ENCODE data around the gene RHOT2. TPM values are rescaled to one million over a fixed set of nuclear protein-coding genes. Genes with fewer than 3 reads are reported as not detected.

The RHOT2 gene
- total and polyA plus RNA-seq, 9 of the 15 experiments (the other 6 are each of a cell fraction or from before 2014, with no cell fraction given): 5.0 to 373 (median 112) TPM

DNA sequence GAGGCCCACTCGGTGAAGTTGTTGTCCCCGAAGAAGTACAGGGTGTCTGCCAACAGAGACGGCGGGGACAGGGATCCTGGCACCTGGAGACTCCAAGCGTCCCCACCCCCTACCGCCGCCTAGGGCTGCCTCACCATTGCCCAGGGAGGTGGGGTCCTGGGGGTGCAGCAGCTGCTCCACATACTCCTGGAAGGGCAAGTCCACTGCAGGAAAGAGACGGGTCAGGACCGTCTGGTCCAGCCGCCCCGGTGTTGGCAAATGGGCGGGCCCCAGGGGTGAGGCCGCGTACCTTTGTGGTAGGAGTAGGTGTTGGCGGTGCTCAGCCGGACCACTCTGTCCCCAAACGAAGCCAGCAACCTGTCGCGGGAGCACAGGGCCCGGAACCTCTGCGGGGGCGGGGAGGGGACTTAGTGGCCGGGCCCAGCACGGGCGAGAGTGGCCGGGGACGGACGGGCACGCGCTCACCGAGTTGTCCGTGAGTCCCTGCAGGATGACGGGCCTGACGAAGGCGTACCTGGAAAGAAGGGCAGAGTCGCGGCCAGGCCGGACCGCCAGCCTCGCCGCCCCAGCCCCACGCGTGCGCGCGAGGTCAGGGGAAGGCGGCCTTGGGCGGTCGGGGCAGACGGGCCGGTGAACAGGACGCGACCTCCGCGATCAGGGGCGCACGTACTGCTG, 15.6 kb downstream of the RHOT2 start (continued):
- TF ChIP-seq, protein P1, sequence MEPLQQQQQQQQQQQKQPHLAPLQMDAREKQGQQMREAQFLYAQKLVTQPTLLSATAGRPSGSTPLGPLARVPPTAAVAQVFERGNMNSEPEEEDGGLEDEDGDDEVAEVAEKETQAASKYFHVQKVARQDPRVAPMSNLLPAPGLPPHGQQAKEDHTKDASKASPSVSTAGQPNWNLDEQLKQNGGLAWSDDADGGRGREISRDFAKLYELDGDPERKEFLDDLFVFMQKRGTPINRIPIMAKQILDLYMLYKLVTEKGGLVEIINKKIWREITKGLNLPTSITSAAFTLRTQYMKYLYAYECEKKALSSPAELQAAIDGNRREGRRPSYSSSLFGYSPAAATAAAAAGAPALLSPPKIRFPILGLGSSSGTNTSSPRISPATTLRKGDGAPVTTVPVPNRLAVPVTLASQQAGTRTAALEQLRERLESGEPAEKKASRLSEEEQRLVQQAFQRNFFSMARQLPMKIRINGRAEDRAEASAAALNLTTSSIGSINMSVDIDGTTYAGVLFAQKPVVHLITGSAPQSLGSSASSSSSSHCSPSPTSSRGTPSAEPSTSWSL (CRISPR knock-in tag; IDR thresholded peaks at IDR 0.05; ENCODE audit: borderline replicate concordance): no peak
- no peak for TF ChIP-seq NFATC3 (IDR thresholded peaks at IDR 0.05)
- 0 out of 2 replicates have a peak, but pooled peaks have one; percentile 18 for TF ChIP-seq HOXB6 (CRISPR knock-in tag; IDR thresholded peaks at IDR 0.05; ENCODE audit: borderline replicate concordance)
- TF ChIP-seq, protein P2, sequence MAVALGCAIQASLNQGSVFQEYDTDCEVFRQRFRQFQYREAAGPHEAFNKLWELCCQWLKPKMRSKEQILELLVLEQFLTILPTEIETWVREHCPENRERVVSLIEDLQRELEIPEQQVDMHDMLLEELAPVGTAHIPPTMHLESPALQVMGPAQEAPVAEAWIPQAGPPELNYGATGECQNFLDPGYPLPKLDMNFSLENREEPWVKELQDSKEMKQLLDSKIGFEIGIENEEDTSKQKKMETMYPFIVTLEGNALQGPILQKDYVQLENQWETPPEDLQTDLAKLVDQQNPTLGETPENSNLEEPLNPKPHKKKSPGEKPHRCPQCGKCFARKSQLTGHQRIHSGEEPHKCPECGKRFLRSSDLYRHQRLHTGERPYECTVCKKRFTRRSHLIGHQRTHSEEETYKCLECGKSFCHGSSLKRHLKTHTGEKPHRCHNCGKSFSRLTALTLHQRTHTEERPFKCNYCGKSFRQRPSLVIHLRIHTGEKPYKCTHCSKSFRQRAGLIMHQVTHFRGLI (CRISPR knock-in tag; IDR thresholded peaks at IDR 0.05): no peak
- TF ChIP-seq ZNF263 (CRISPR knock-in tag; IDR thresholded peaks at IDR 0.05; ENCODE audit: borderline replicate concordance): no peak
- no peak for TF ChIP-seq THRAP3 (IDR thresholded peaks at IDR 0.05; ENCODE audit: borderline replicate concordance)
- peak; percentile 19; the same call in 1 of the 2 replicates for TF ChIP-seq ZNF57 (CRISPR knock-in tag; IDR thresholded peaks at IDR 0.05)
- no peak for TF ChIP-seq DIDO1 (tag; IDR thresholded peaks at IDR 0.05; ENCODE audit: low read depth)
- TF ChIP-seq MXI1 (IDR thresholded peaks at IDR 0.05; ENCODE audit: low read depth, low read length): no peak
- no peak for TF ChIP-seq PHF8 (IDR thresholded peaks at IDR 0.05; ENCODE audit: borderline replicate concordance, low read length)
- no peak for TF ChIP-seq IFI16 (CRISPR knock-in tag; IDR thresholded peaks at IDR 0.05)
- no peak for TF ChIP-seq ILF3 (IDR thresholded peaks at IDR 0.05; ENCODE audit: borderline replicate concordance)
- TF ChIP-seq, protein P3, sequence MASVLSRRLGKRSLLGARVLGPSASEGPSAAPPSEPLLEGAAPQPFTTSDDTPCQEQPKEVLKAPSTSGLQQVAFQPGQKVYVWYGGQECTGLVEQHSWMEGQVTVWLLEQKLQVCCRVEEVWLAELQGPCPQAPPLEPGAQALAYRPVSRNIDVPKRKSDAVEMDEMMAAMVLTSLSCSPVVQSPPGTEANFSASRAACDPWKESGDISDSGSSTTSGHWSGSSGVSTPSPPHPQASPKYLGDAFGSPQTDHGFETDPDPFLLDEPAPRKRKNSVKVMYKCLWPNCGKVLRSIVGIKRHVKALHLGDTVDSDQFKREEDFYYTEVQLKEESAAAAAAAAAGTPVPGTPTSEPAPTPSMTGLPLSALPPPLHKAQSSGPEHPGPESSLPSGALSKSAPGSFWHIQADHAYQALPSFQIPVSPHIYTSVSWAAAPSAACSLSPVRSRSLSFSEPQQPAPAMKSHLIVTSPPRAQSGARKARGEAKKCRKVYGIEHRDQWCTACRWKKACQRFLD (CRISPR knock-in tag; IDR thresholded peaks at IDR 0.05): no peak
- no peak for TF ChIP-seq ETV6 (IDR thresholded peaks at IDR 0.05; ENCODE audit: borderline replicate concordance in 1 of 2, low read depth in 2 of 2, low read length in 1 of 2)
- TF ChIP-seq ETV6 (CRISPR knock-in tag; IDR thresholded peaks at IDR 0.05; ENCODE audit: borderline replicate concordance): no peak
- TF ChIP-seq NR2C2 (CRISPR knock-in tag; IDR thresholded peaks at IDR 0.05): no peak
- no peak for TF ChIP-seq NR2C2 (tag; IDR thresholded peaks at IDR 0.05)
- no peak for TF ChIP-seq CHCHD3 (CRISPR knock-in tag; IDR thresholded peaks at IDR 0.05)
- TF ChIP-seq ZNF133 (CRISPR knock-in tag; IDR thresholded peaks at IDR 0.05): no peak
- no peak for TF ChIP-seq ZNF311 (CRISPR knock-in tag; IDR thresholded peaks at IDR 0.05)
- TF ChIP-seq GTF2A2 (tag; IDR thresholded peaks at IDR 0.05): no peak
- TF ChIP-seq, protein P4, sequence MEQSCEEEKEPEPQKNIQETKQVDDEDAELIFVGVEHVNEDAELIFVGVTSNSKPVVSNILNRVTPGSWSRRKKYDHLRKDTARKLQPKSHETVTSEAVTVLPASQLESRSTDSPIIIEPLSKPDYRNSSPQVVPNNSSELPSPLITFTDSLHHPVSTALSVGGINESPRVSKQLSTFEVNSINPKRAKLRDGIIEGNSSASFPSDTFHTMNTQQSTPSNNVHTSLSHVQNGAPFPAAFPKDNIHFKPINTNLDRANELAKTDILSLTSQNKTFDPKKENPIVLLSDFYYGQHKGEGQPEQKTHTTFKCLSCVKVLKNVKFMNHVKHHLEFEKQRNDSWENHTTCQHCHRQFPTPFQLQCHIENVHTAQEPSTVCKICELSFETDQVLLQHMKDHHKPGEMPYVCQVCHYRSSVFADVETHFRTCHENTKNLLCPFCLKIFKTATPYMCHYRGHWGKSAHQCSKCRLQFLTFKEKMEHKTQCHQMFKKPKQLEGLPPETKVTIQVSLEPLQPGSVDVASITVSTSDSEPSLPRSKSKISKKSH (CRISPR knock-in tag; IDR thresholded peaks at IDR 0.05): no peak
- no peak for TF ChIP-seq YY1 (IDR thresholded peaks at IDR 0.05; ENCODE audit: borderline replicate concordance in 1 of 3, control insufficient read depth in 1 of 3, extremely low read depth in 1 of 3, insufficient read depth in 3 of 3, insufficient read length in 1 of 3, insufficient replicate concordance in 2 of 3, low read depth in 1 of 3, low read length in 2 of 3)

Measured in K562 (cell line).